Measurements from ENCODE around the gene MYD88.
"Not testable (repeated sequence)": the region's sequence is repeated elsewhere in the genome, so short reads cannot be mapped to it uniquely, and the experiment has no call there.

MYD88 gene

GRCh38 chr3:38126121-38126892 lies 12.2 kb upstream of the MYD88 start:
- no peak for DNase-seq

- no peak for DNase-seq
These were observed 10.7 kb upstream of the MYD88 start for GRCh38 chr3:38127611-38128302.

- DNase-seq: no peak
These were observed 10.2 kb upstream of the MYD88 start for GRCh38 chr3:38128303-38128655.

GRCh38 chr3:38129058-38129457 lies 9.4 kb upstream of the MYD88 start:
- no peak for DNase-seq

GRCh38 chr3:38130631-38131065 lies 7.8 kb upstream of the MYD88 start:
- no peak for DNase-seq

GRCh38 chr3:38131621-38132369 lies 6.7 kb upstream of the MYD88 start:
- no peak for DNase-seq

GRCh38 chr3:38133209-38133556 lies 5.3 kb upstream of the MYD88 start:
- DNase-seq: no peak

GRCh38 chr3:38133557-38134405 lies 4.7 kb upstream of the MYD88 start:
- DNase-seq: no peak

GRCh38 chr3:38134517-38135143 lies 3.8 kb upstream of the MYD88 start:
- DNase-seq: not testable (repeated sequence)

GRCh38 chr3:38135621-38136277 lies 2.7 kb upstream of the MYD88 start:
- not testable (repeated sequence) for DNase-seq

GRCh38 chr3:38136393-38136776 lies 2.1 kb upstream of the MYD88 start:
- DNase-seq: no peak

- peak; percentile 100 for DNase-seq
These were observed 1.5 kb upstream of the MYD88 start, which contains the start of gene ACAA1 for GRCh38 chr3:38136777-38137614. ACAA1 (minus strand) TSS chr3:38137127; CDS start chr3:38137035, 92 bp downstream.

GRCh38 chr3:38137615-38138348 lies 679 bp upstream of the MYD88 start:
- no peak for DNase-seq

GRCh38 chr3:38139191-38139590 lies 730 bp downstream of the MYD88 start:
- DNase-seq: no peak

- no peak for DNase-seq
These were observed 1.2 kb downstream of the MYD88 start for GRCh38 chr3:38139652-38140051.

GRCh38 chr3:38140326-38141172 lies 2.1 kb downstream of the MYD88 start:
- DNase-seq: no peak

- DNase-seq: no peak
These were observed 2.9 kb downstream of the MYD88 start for GRCh38 chr3:38141173-38141951.

GRCh38 chr3:38141952-38142273 lies 3.5 kb downstream of the MYD88 start:
- DNase-seq: no peak
